GM18861 (cell line): Measurements from ENCODE around the gene SYT13.

Source experiments
- ATAC-seq: cut with Tn5 transposase; IDR thresholded peaks from one replicate; pipeline ENCODE4 v1.9.1; 2021; ENCODE audit not compliant: unreplicated experiment

SYT13 gene

GRCh38 chr11:45275828-45276227 lies 10.3 kb downstream of the SYT13 start:
- ATAC-seq = no peak

GRCh38 chr11:45274206-45274605 lies 11.9 kb downstream of the SYT13 start:
- ATAC-seq = no peak

GRCh38 chr11:45273509-45273908 lies 12.6 kb downstream of the SYT13 start:
- ATAC-seq = no peak

GRCh38 chr11:45272701-45273100 lies 13.4 kb downstream of the SYT13 start:
- no peak for ATAC-seq

- no peak for ATAC-seq
These were observed 15.0 kb downstream of the SYT13 start for GRCh38 chr11:45270946-45271716.

GRCh38 chr11:45269678-45270077 lies 16.5 kb downstream of the SYT13 start:
- no peak for ATAC-seq

- no peak for ATAC-seq
These were observed 18.4 kb downstream of the SYT13 start for GRCh38 chr11:45267652-45268299.

- no peak for ATAC-seq
These were observed 19.1 kb downstream of the SYT13 start for GRCh38 chr11:45267052-45267451.

GRCh38 chr11:45266676-45267020 lies 19.5 kb downstream of the SYT13 start:
- ATAC-seq = no peak

GRCh38 chr11:45265969-45266675 lies 20.0 kb downstream of the SYT13 start:
- no peak for ATAC-seq

- no peak for ATAC-seq
These were observed 21.2 kb downstream of the SYT13 start for GRCh38 chr11:45264839-45265515.

- no peak for ATAC-seq
These were observed 22.4 kb downstream of the SYT13 start for GRCh38 chr11:45263773-45264172.

GRCh38 chr11:45262900-45263299 lies 23.2 kb downstream of the SYT13 start:
- no peak for ATAC-seq

- no peak for ATAC-seq
These were observed 26.1 kb downstream of the SYT13 start for GRCh38 chr11:45260071-45260470.

- ATAC-seq = no peak
These were observed 26.5 kb downstream of the SYT13 start for GRCh38 chr11:45259592-45259991.

GRCh38 chr11:45258982-45259530 lies 27.1 kb downstream of the SYT13 start:
- no peak for ATAC-seq

- no peak for ATAC-seq
These were observed 32.1 kb downstream of the SYT13 start for GRCh38 chr11:45254070-45254469.

GRCh38 chr11:45253640-45254039 lies 32.5 kb downstream of the SYT13 start:
- ATAC-seq = no peak

- no peak for ATAC-seq
These were observed 33.3 kb downstream of the SYT13 start for GRCh38 chr11:45252877-45253276.

- ATAC-seq = no peak
These were observed 33.8 kb downstream of the SYT13 start for GRCh38 chr11:45252134-45252856.
